GM19468 (cell line): ENCODE measurements around the gene PLCB4.

Experiments used
- ATAC-seq: cut with Tn5 transposase; IDR thresholded peaks from one replicate; pipeline ENCODE4 v1.9.1; 2021; ENCODE audit warnings: mild to moderate bottlenecking, moderate library complexity, moderate number of reproducible peaks; ENCODE audit not compliant: unreplicated experiment; ENCODE audit errors: extremely low read depth

Gene PLCB4

GRCh38 chr20:9244811-9245210 lies 175.9 kb downstream of the PLCB4 start:
- no peak for ATAC-seq

- no peak for ATAC-seq
These were observed 177.8 kb downstream of the PLCB4 start for GRCh38 chr20:9246731-9247130.

GRCh38 chr20:9250511-9250910 lies 181.6 kb downstream of the PLCB4 start:
- ATAC-seq = no peak

- no peak for ATAC-seq
These were observed 184.2 kb downstream of the PLCB4 start for GRCh38 chr20:9253006-9253539.

GRCh38 chr20:9255171-9255570 lies 186.3 kb downstream of the PLCB4 start:
- ATAC-seq = no peak

GRCh38 chr20:9256393-9256792 lies 187.5 kb downstream of the PLCB4 start:
- ATAC-seq = no peak

GRCh38 chr20:9258901-9259300 lies 190.0 kb downstream of the PLCB4 start:
- ATAC-seq = no peak

- no peak for ATAC-seq
These were observed 191.1 kb downstream of the PLCB4 start for GRCh38 chr20:9260027-9260426.

GRCh38 chr20:9261781-9262180 lies 192.9 kb downstream of the PLCB4 start:
- no peak for ATAC-seq

- ATAC-seq = no peak
These were observed 193.8 kb downstream of the PLCB4 start for GRCh38 chr20:9262653-9263194.

- no peak for ATAC-seq
These were observed 200.5 kb downstream of the PLCB4 start for GRCh38 chr20:9269280-9269971.

- no peak for ATAC-seq
These were observed 201.9 kb downstream of the PLCB4 start for GRCh38 chr20:9270831-9271230.

GRCh38 chr20:9276966-9277468 lies 208.1 kb downstream of the PLCB4 start:
- no peak for ATAC-seq

- no peak for ATAC-seq
These were observed 211.1 kb downstream of the PLCB4 start for GRCh38 chr20:9279918-9280401.

GRCh38 chr20:9280666-9281065 lies 211.8 kb downstream of the PLCB4 start:
- ATAC-seq = no peak

- no peak for ATAC-seq
These were observed 212.9 kb downstream of the PLCB4 start for GRCh38 chr20:9281803-9282202.

- no peak for ATAC-seq
These were observed 216.7 kb downstream of the PLCB4 start for GRCh38 chr20:9285617-9286016.

GRCh38 chr20:9286501-9287461 lies 217.9 kb downstream of the PLCB4 start:
- no peak for ATAC-seq

- ATAC-seq = no peak
These were observed 218.9 kb downstream of the PLCB4 start for GRCh38 chr20:9287826-9288225.

- no peak for ATAC-seq
These were observed 221.4 kb downstream of the PLCB4 start for GRCh38 chr20:9290331-9290730.
